MG63 (cell line): ENCODE measurements around the gene DHRSX. TPM values are rescaled to one million over a fixed set of nuclear protein-coding genes. Genes with fewer than 3 reads are reported as not detected.
"Not testable (repeated sequence)": the region's sequence is repeated elsewhere in the genome, so short reads cannot be mapped to it uniquely, and the experiment has no call there.

Source experiments
- DNase-seq: peaks from one replicate; pipeline ENCODE4 v3.0.0-alpha.2; 2020
- H3K27me3 ChIP-seq: fragments of 250-450 bp; sonication (Bioruptor Pico); 2 replicates; pipeline ENCODE4 v1.5.1; 2020; ENCODE audit warnings: mild to moderate bottlenecking, moderate library complexity
- H3K36me3 ChIP-seq: fragments of 250-450 bp; sonication (Bioruptor Pico); 2 replicates; pipeline ENCODE4 v1.5.1; 2020; ENCODE audit warnings: mild to moderate bottlenecking, moderate library complexity
- H3K4me3 ChIP-seq: fragments of 250-450 bp; sonication (Bioruptor Pico); 2 replicates; pipeline ENCODE4 v1.5.1; 2020; ENCODE audit warnings: mild to moderate bottlenecking, moderate library complexity
- H3K9me3 ChIP-seq: fragments of 250-450 bp; sonication (Bioruptor Pico); 2 replicates; pipeline ENCODE4 v1.5.1; 2020; ENCODE audit warnings: mild to moderate bottlenecking, moderate library complexity
- total RNA-seq: library from RNA; depleted of rRNA; stranded (reverse); fragments of >200 nt; shearing (Covaris generic); gene quantifications from 2 replicates; pipeline ENCODE4 v1.2.3, GENCODE V29; 2014; ENCODE audit warnings: low replicate concordance

Gene DHRSX
- total RNA-seq, 1 experiment from 2014 or later, result 18.6 TPM

DNA sequence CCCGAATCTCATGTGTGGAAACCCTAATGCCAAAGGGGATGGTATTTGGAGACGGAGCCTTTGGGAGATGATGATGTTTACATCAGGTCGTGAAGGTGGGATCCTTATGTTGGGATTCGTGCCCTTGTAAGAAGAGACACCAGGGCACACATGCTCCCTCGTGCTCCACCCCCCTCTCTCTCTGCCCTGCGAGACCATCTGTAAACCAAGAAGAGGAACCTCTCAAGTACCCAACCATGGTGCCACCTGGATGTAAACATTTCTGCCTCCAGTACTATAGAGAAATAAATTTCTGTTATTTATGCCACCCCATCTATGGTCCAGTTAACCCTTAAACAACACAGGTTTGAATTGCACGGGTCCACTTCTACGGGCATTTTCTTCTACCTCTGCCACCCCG is 179.4 kb downstream of the DHRSX start:
- no peak overlapping the region for H3K4me3 ChIP-seq
- H3K27me3 ChIP-seq, result no peaks in the 10 kb centered on the region
- H3K36me3 ChIP-seq, result no peaks in the 10 kb centered on the region
- no peak for DNase-seq
- no peaks in the 10 kb centered on the region for H3K9me3 ChIP-seq

DNA sequence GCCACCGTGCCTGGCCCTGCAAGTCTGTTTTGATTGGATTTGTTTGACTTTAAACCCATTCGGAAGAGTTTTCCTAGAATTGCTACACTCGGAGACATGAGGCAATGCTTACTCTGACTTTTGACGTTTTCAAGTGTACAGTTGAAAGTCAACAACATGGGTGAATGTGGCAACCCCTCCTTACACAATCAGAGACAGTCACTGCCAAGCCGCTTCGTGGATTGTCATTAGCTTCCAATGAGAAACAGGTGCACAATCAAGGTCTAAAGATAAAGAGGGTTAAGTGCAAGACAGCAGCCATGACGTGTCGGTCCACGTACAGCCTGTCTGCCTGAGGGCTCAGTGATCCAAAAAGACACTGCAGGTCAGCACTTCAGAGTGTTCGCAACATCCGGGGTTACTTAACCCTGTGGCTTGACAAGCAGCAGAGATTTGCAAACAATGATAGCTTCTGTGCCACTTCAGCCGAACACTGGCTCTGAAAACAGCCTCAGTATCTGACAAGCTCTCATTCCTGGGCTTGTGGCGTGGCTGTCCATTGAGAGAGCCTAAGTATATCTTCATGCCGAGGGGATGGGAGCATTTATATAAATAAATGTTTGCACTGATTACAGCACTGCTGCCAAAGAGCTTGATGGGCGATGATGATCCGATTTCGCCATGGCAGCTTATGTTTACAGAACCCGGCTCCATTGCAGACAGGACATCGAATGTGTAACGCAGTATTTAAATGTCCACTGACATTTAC is 180.0 kb downstream of the DHRSX start:
- Histone ChIP-seq H3K4me3 (no peak overlapping the region), H3K36me3 (no peaks in the 10 kb centered on the region), H3K27me3 (no peaks in the 10 kb centered on the region), H3K9me3 (peaks cover 1% of the 10 kb centered on the region; the same call in 1 of the 2 replicates)
- peak; percentile 46 for DNase-seq

DNA sequence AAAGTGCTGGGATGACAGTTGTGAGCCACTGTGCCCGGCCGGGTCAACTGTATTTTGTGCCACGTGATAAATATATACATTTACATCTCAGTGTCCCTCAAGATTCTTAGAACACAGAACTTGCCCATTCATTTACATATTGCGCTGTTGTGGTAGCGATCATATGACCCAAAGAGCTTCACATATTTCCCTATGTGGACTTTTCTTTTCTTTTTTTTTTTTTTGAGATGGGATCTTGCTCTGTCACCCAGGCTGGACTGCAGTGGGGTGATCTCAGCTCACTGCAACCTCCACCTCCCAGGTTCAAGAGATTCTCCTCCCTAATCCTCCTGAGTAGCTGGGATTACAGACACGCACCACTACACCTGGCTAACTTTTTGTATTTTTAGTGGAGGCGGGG is 180.7 kb downstream of the DHRSX start:
- Histone ChIP-seq H3K36me3 (no peaks in the 10 kb centered on the region), H3K4me3 (no peak overlapping the region), H3K9me3 (peaks cover 5% of the 10 kb centered on the region; the same call in 1 of the 2 replicates), H3K27me3 (no peaks in the 10 kb centered on the region)
- no peak for DNase-seq

DNA sequence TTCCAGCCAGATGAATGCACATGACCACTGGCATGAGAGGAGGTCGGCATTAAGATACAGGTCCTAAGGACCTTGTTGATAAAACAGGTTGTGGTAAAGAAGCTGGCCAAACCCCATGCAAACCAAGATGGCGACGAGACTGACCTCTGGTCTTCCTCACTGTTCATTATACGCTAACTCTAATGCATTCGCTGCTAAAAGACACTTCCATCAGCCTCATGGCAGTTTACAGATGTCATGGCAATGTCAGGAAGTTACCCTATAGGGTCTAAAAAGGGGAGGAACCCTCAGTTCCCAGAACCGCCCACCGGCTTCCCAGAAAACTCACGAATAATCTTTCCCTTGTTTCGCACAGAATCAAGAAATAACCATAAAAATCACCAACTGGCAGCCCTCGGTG is 182.4 kb downstream of the DHRSX start:
- Histone ChIP-seq H3K36me3 (no peaks in the 10 kb centered on the region), H3K4me3 (no peak overlapping the region), H3K9me3 (peaks cover 5% of the 10 kb centered on the region; the same call in 1 of the 2 replicates), H3K27me3 (no peaks in the 10 kb centered on the region)
- DNase-seq, result no peak

DNA sequence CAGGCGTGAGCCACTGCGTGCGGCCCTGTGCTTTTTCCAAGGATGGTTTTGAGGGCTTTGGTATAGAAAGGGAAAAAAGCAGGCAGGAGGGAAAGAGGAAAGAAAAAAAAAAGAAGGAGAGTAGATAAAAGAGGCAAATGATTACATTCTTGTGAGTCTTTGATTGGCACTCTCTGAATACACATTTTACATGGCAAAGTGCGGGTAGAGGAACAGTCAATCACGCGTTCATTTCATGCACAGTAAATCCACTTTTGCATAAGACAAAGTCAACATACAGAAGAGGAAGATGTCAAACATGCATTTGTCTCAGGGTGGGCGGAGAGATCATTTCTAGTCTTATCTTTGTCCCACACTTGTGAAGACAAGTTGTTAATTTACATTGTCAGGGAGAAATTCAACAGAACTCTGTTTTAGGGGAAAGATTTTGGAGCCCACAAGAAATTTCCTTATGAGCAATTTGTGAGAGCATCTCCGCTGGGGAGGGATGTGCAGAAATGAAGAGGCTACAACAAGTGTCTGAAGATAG is 183.2 kb downstream of the DHRSX start:
- DNase-seq, result no peak
- no peaks in the 10 kb centered on the region for H3K36me3 ChIP-seq
- H3K27me3 ChIP-seq, result no peaks in the 10 kb centered on the region
- peaks cover 5% of the 10 kb centered on the region; the same call in 1 of the 2 replicates for H3K9me3 ChIP-seq
- H3K4me3 ChIP-seq, result no peak overlapping the region

DNA sequence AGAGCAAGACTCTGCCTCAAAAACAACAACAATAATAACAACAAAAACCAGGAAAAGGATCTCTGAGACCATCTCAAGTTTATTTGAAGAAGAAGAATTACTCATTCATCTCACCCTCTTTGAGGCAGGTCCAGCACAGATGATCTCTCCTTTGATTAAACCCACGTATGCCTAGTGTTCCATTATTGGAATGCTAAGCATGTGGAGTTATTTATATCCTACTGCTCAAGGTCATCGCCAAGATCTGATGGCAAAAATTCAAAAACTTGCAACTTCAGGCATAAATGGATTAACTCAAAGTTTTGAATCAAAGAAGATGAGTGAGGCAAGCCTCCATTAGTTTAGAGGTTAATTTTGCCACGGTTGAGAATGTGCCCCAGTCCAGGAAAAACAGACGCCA is 184.2 kb downstream of the DHRSX start:
- H3K27me3 ChIP-seq, result no peaks in the 10 kb centered on the region
- no peak for DNase-seq
- no peaks in the 10 kb centered on the region for H3K36me3 ChIP-seq
- no peak overlapping the region for H3K4me3 ChIP-seq
- H3K9me3 ChIP-seq, result peaks cover 5% of the 10 kb centered on the region; the same call in 1 of the 2 replicates

DNA sequence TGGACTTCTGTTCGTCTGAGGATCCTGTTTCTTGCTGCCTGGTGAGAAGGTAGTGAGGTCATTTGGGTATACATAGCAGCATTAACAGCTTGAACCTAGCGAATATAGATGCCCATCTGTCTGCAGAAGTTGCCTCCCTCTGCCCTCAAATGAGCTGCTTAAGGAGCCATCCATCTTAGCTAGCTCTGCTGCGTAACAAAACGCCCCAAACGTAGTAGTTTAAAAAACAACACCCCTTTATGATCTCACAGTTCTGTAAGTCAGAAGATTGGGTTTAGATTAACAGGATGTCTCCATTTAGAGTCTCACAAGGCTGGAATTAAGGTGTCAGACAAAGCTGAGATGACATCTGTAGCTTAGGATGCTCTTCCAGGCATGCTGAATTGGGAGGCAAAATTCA is 185.3 kb downstream of the DHRSX start:
- Histone ChIP-seq H3K27me3 (no peaks in the 10 kb centered on the region), H3K4me3 (no peak overlapping the region), H3K36me3 (no peaks in the 10 kb centered on the region)

DNA sequence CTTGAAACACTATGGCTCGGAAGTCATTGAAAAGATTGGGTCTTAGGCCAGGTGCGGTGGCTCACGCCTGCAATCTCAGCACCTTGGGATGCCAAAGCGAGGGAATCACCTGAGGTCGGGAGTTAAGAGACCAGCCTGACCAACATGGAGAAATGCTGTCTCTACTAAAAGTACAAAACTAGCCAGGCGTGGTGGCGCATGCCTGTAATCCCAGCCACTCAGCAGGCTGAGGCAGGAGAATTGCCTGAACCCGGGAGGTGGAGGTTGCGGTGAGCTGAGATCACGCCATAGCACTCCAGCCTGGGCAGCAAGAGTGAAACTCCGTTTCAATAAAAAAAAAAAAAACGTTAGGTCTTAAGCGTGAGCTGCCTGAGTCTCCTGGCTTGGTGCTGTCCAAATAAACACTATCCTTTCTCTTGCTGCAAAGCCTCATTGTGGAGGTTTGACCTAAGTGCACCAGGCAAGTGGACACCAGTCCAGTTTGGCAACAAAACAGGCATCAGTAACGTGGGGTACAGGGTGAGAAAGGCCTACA is 185.9 kb downstream of the DHRSX start:
- no peak for DNase-seq
- Histone ChIP-seq H3K4me3 (no peak overlapping the region), H3K27me3 (no peaks in the 10 kb centered on the region), H3K36me3 (no peaks in the 10 kb centered on the region), H3K9me3 (peaks cover 5% of the 10 kb centered on the region; the same call in 1 of the 2 replicates)

More for the DNA sequence above, 185.3 kb downstream of the DHRSX start:
- peaks cover 5% of the 10 kb centered on the region; the same call in 1 of the 2 replicates for H3K9me3 ChIP-seq
- no peak for DNase-seq

DNA sequence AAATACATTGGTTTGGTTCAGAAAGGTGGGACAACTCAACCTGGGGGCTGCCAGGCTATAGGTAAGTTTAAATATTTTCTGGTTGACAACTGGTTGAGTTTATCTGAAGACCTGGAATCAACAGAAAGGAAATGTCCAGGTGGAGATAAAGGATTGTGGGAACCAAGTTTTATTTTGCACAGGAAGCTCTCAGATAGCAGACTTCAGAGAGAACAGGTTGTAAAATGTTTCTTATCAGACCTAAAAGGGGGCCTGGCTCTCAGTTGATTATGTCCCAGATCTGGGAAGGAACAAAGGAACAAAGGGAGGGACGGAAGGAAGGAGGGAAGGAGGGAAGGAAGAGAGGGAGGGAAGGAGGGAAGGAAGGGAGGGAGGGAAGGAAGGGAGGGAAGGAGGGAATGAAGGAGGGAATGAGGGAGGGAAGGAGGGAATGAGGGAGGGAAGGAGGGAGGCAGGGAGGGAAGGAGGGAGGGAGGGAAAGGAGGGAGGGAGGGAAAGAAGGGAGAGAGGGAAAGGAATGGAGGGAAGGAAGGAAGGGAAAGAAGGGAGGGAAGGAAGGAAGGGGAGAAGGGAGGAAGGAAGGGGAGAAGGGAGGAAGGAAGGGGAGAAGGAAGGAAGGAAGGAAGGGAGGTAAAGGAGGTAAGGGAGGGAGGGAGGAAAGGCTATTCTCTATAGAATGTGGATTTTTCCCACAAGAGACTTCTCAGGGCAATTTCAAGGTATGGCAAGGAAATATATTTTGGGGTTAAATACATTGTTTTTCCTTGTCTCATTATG is 186.7 kb downstream of the DHRSX start:
- Histone ChIP-seq H3K36me3 (no peaks in the 10 kb centered on the region), H3K27me3 (no peaks in the 10 kb centered on the region), H3K9me3 (peaks cover 5% of the 10 kb centered on the region; the same call in 1 of the 2 replicates), H3K4me3 (no peak overlapping the region)
- no peak for DNase-seq

DNA sequence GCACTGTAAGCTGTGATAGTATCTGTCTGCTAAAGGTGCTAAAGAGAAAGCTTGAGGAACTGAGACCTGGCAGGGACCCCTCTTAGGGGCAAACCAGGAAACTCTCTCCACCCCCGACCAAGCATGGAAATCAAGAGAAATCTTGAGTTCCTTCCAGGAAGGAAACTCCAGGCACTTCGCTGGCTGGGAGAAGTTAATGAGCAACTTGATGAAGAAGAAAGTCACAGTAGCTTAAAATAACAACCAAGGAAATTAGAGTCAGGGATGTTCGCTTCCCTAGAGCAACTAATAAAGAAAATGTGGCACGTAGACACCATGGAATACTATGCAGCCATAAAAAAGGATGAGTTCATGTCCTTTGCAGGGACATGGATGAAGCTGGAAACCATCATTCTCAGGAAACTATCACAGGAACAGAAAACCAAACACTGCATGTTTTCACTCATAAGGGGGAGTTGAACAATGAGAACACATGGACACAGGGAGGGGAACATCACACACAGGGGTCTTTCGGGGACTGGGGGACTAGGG is 188.7 kb downstream of the DHRSX start:
- DNase-seq, result not testable (repeated sequence)

DNA sequence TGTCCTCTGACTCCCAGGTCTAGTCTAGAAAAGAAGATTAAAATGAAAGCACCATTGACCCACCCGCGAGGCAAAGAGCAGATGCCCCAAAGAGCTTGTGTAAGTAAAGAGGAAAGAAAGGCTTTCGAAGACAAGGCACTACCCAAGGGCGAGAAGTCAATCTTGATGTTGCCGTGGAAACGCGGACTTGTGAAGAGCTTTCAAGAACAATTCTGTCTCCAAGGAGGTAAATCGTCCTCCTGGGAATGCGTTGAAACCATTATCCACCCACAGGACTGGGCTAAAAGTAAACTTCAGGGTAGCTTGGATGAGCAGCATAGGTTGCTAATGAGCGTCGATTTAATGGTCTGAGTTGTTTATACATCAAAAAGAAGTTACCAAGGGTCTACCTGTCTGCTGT is 189.3 kb downstream of the DHRSX start:
- H3K27me3 ChIP-seq, result no peaks in the 10 kb centered on the region
- no peak for DNase-seq
- no peak overlapping the region for H3K4me3 ChIP-seq
- H3K36me3 ChIP-seq, result peaks cover 3% of the 10 kb centered on the region; the same call in 1 of the 2 replicates
- H3K9me3 ChIP-seq, result peaks cover 5% of the 10 kb centered on the region; the same call in 1 of the 2 replicates

More for the DNA sequence above, 188.7 kb downstream of the DHRSX start:
- not testable (repeated sequence) for H3K36me3 ChIP-seq, H3K27me3 ChIP-seq, H3K4me3 ChIP-seq, H3K9me3 ChIP-seq

DNA sequence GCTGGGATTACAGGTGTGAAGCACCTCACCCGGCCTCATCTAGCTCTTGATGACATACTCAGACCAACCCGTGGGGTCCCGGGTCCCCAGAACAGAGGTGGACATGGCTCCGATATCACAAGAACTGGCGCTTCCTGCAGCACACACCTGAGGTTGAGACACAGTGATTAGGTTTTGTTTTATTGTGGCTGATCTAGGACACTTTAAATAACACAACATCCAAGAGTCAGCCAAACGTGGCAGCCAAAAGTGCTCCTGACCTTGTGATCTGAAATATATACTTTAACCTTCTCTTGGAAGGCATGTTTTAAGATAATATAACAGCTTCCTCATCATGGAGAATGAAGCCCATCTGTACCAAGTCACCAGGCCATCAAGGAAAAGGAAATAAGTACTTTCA is 198.9 kb downstream of the DHRSX start:
- H3K36me3 ChIP-seq, result no peaks in the 10 kb centered on the region
- no peak for DNase-seq

DNA sequence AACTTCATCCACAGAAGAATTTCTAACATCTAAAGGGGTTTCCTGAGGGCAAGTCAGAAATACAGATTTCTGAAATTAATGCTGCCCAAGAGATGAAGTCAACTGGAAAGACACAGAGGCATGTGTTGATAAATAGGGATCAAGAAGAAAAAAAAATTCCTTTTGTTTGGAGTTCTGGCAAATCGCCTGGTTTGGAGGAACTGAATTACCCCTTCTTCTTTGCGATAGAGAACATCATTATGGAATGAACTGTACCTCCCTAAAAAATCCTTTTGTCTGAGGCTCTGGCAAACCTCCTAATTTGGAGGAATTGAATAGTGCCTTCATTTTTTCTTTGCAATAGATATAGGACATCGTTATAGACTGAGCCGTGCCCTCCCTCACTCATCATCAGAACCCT is 200.9 kb downstream of the DHRSX start:
- no peaks in the 10 kb centered on the region for H3K9me3 ChIP-seq
- no peak for DNase-seq

More for the DNA sequence above, 198.9 kb downstream of the DHRSX start:
- H3K9me3 ChIP-seq, result no peaks in the 10 kb centered on the region
- H3K27me3 ChIP-seq, result no peaks in the 10 kb centered on the region
- no peak overlapping the region for H3K4me3 ChIP-seq

DNA sequence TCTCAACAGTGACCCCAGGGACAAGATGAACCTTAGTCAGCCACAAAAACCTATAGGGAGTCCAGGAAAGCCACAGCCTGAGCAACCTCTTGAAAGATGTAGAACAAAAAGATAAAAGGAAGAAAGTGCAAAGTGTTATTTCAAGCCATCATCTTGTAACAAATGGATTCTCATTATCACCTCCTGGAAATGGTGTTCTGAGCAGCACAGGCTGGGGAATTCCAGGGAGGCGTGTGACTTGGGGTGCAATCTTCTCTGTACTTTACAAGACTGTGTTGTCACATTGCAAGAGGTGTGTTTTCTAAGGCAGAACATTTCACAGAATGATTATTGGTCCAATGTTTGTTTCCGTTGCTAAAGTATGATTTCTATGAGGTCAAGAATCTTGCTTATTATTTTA is 214.0 kb downstream of the DHRSX start:
- Histone ChIP-seq H3K9me3 (peaks cover 5% of the 10 kb centered on the region), H3K36me3 (peaks cover 9% of the 10 kb centered on the region; the same call in 1 of the 2 replicates), H3K4me3 (no peak overlapping the region), H3K27me3 (peaks cover 9% of the 10 kb centered on the region)
- DNase-seq, result no peak

More for the DNA sequence above, 200.9 kb downstream of the DHRSX start:
- Histone ChIP-seq H3K36me3 (no peaks in the 10 kb centered on the region), H3K4me3 (no peak overlapping the region), H3K27me3 (no peaks in the 10 kb centered on the region)

DNA sequence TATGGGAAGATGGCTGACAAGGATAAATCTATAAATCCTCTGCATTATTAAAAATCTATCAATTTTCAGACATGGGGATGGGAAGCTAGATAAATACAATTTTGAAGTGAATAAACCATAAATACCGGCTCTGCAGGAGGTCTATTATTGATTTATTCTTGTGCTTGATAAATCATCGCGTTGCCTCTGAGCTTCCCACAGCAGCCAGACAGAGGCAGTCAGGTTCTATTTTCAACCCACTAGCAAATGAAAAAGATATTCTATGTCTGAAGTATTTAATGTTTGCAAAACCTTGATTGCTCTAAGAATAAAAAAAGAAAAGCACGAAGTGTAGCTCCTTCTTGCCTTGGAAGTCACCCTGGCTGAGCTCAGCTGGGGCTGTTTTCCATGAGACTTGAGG is 216.2 kb downstream of the DHRSX start:
- H3K27me3 ChIP-seq, result peaks cover 9% of the 10 kb centered on the region
- H3K9me3 ChIP-seq, result peaks cover 5% of the 10 kb centered on the region
- H3K4me3 ChIP-seq, result no peak overlapping the region
- H3K36me3 ChIP-seq, result peaks cover 7% of the 10 kb centered on the region; the same call in 1 of the 2 replicates
- no peak for DNase-seq

DNA sequence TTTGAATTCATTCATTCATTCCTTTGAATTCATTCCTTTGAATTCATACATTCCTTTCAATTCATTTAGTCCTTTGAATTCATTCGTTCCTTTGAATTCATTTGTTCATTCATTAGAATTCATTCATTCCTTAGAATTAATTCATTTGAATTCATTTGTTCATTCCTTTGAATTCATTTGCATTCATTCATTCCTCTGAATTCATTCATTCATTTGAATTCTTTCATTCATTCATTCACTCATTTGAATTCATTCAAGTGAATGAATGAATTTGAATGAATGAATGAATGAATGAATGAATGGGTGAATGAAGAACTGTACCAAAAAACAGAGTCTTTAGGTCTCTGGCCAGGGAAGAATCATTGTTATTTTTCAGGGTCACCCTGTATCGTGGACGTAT is 216.6 kb downstream of the DHRSX start:
- Histone ChIP-seq H3K27me3 (peaks cover 9% of the 10 kb centered on the region), H3K9me3 (peaks cover 5% of the 10 kb centered on the region), H3K36me3 (peaks cover 7% of the 10 kb centered on the region; the same call in 1 of the 2 replicates), H3K4me3 (no peak overlapping the region)
- DNase-seq, result no peak
